Measurements from ENCODE around the gene SLC4A9.

Gene SLC4A9

GRCh38 chr5:140360101-140360500, at the start of gene SLC4A9:
Gene SLC4A9 (plus strand): TSS chr5:140360194. CDS start chr5:140360237, 43 bp downstream.
- no peak for DNase-seq

GRCh38 chr5:140310434-140310833, 49.6 kb upstream of the SLC4A9 start:
- no peak for DNase-seq

GRCh38 chr5:140311011-140311467, 49.0 kb upstream of the SLC4A9 start:
- no peak for DNase-seq

- DNase-seq: peak; percentile 20
These were observed 47.8 kb upstream of the SLC4A9 start for GRCh38 chr5:140312067-140312790.

GRCh38 chr5:140312791-140313189, 47.2 kb upstream of the SLC4A9 start:
- no peak for DNase-seq

- DNase-seq: no peak
These were observed 42.1 kb upstream of the SLC4A9 start for GRCh38 chr5:140317859-140318258.

- DNase-seq: no peak
These were observed 41.2 kb upstream of the SLC4A9 start for GRCh38 chr5:140318792-140319191.

- no peak for DNase-seq
These were observed 40.2 kb upstream of the SLC4A9 start for GRCh38 chr5:140319833-140320232.

- DNase-seq: no peak
These were observed 38.2 kb upstream of the SLC4A9 start for GRCh38 chr5:140321796-140322195.

- peak; percentile 60 for DNase-seq
These were observed 37.0 kb upstream of the SLC4A9 start for GRCh38 chr5:140322751-140323731.

GRCh38 chr5:140324041-140324600, 35.9 kb upstream of the SLC4A9 start:
- DNase-seq: peak; percentile 51

- DNase-seq: no peak
These were observed 35.3 kb upstream of the SLC4A9 start for GRCh38 chr5:140324617-140325241.

- DNase-seq: no peak
These were observed 34.5 kb upstream of the SLC4A9 start for GRCh38 chr5:140325486-140325885.

- DNase-seq: peak; percentile 50
These were observed 32.4 kb upstream of the SLC4A9 start for GRCh38 chr5:140327589-140327988.

GRCh38 chr5:140328036-140328764, 31.8 kb upstream of the SLC4A9 start:
- no peak for DNase-seq

- DNase-seq: no peak
These were observed 30.1 kb upstream of the SLC4A9 start for GRCh38 chr5:140329739-140330481.

- DNase-seq: no peak
These were observed 28.4 kb upstream of the SLC4A9 start for GRCh38 chr5:140331638-140332037.

GRCh38 chr5:140336388-140336787, 23.6 kb upstream of the SLC4A9 start:
- DNase-seq: no peak

- DNase-seq: no peak
These were observed 22.1 kb upstream of the SLC4A9 start for GRCh38 chr5:140337880-140338279.

GRCh38 chr5:140338336-140338735, 21.7 kb upstream of the SLC4A9 start:
- DNase-seq: no peak

GRCh38 chr5:140338908-140339307, 21.1 kb upstream of the SLC4A9 start:
- DNase-seq: no peak

Data from DMS53 (cell line).